SK-N-SH treated with all-trans-retinoic acid at 6 μM for 48 hours (cell line): ENCODE measurements around the gene PTPRT.

ENCODE experiments used
- ESRRG ChIP-seq: fragments of 250-450 bp; sonication (Bioruptor Pico); IDR thresholded peaks from 2 replicates; pipeline ENCODE4 v1.6.1; 2021; ENCODE audit warnings: mild to moderate bottlenecking
- RARB ChIP-seq: fragments of 250-450 bp; sonication (Bioruptor Pico); IDR thresholded peaks from 2 replicates; pipeline ENCODE4 v1.8.0; 2021; ENCODE audit warnings: mild to moderate bottlenecking, moderate library complexity
- ZFP30 ChIP-seq: fragments of 450-650 bp; formaldehyde crosslinking; IDR thresholded peaks from 2 replicates; pipeline ENCODE4 v1.5.0; 2022; ENCODE audit warnings: mild to moderate bottlenecking, moderate library complexity

DNA sequence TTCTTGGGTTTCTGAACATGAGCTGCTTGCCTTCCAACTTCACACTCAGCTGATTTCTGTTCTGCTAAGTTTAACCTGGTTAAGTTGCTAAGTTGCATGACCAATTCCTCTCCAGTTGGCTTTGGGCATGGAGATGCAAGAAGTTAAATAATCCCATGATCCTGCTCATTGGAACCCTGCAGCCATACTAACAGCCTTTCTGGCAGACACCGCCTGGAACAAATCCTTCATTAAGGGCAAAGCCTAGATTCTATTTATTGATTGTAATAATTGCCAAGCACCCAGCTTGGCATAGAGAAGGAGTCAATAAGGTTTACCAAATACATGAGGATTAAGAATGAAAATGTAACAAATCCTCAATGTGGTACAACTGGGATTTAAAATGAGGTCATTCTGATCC, 829.1 kb downstream of the PTPRT start:
- TF ChIP-seq ESRRG (CRISPR knock-in tag): no peak
- no peak for TF ChIP-seq RARB (CRISPR knock-in tag)
- TF ChIP-seq ZFP30 (CRISPR knock-in tag): no peak
